KMS-11 (cell line): ENCODE measurements around the gene SPRY4.

ENCODE experiments used
- H2AFZ ChIP-seq: fragments of 200-600 bp; sonication (generic); 2 replicates; pipeline ENCODE4 v1.6.1; 2016; ENCODE audit warnings: antibody characterized with exemption, mixed run types, low read depth
- H3K27ac ChIP-seq: fragments of 200-600 bp; sonication (generic); 2 replicates; pipeline ENCODE4 v1.6.1; 2016; ENCODE audit warnings: mild to moderate bottlenecking, mixed run types
- H3K27me3 ChIP-seq: fragments of 200-600 bp; sonication (generic); 2 replicates; pipeline ENCODE4 v1.6.1; 2017; ENCODE audit warnings: mild to moderate bottlenecking, low read depth, mixed run types, moderate library complexity; ENCODE audit not compliant: insufficient read depth
- H3K36me3 ChIP-seq: fragments of 200-600 bp; sonication (generic); 2 replicates; pipeline ENCODE4 v1.6.1; 2017; ENCODE audit warnings: mild to moderate bottlenecking, mixed run types; ENCODE audit not compliant: insufficient read depth
- H3K4me1 ChIP-seq: fragments of 200-600 bp; sonication (generic); 2 replicates; pipeline ENCODE4 v1.6.1; 2016; ENCODE audit warnings: mild to moderate bottlenecking, low read depth, mixed run types; ENCODE audit not compliant: poor library complexity, severe bottlenecking
- H3K4me2 ChIP-seq: fragments of 200-600 bp; sonication (generic); 2 replicates; pipeline ENCODE4 v1.7.0; 2016; ENCODE audit warnings: mild to moderate bottlenecking, mixed run types
- H3K4me3 ChIP-seq: fragments of 200-600 bp; sonication (generic); IDR thresholded peaks from 2 replicates; pipeline ENCODE4 v1.6.1; 2017; ENCODE audit warnings: low read depth, low read length, mixed read lengths; ENCODE audit not compliant: insufficient read depth
- H3K79me2 ChIP-seq: fragments of 200-600 bp; sonication (generic); 2 replicates; pipeline ENCODE4 v1.6.1; 2016; ENCODE audit warnings: low read depth, mixed run types; ENCODE audit not compliant: insufficient read depth
- H3K9ac ChIP-seq: fragments of 200-600 bp; sonication (generic); 2 replicates; pipeline ENCODE4 v1.6.1; 2016; ENCODE audit warnings: mild to moderate bottlenecking, mixed run types
- H4K20me1 ChIP-seq: fragments of 200-600 bp; sonication (generic); 2 replicates; pipeline ENCODE4 v1.6.1; 2016; ENCODE audit warnings: mild to moderate bottlenecking, mixed run types; ENCODE audit not compliant: insufficient read depth
- TF ChIP-seq, protein P1 (sequence below): fragments of 200-600 bp; sonication (generic); conservative IDR thresholded peaks from 2 replicates; pipeline ENCODE4 v1.6.1; 2017; ENCODE audit warnings: low read depth, mild to moderate bottlenecking, antibody characterized with exemption, low read length, moderate library complexity, mixed read lengths

Gene SPRY4

DNA sequence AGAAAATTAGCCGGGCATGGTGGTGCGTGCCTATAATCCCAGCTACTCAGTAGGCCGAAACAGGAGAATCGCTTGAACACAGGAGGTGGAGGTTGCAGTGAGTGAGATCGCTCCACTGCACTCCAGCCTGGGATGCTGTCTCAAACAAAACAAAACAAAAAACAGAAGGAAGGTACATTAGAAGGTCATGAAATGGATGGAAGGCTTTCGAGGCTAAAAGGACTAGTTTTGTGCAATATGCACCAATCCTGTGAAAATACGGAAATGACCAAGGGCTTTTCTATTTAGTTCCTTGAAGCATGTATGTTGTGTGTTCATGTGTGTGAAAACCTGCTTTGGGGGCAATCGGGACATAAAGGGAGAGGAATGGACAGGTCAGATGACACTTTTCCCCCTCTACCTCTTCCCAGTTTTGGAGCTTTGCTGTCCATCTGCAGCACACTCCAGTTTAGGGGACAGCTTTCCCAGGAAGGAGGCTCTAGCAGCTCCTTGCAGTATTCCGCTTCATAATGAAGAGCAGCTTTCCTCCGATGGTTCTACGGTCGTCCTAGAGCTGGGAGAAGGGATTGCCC, 15.0 kb downstream of the SPRY4 start:
- Histone ChIP-seq H3K4me3 (no peak overlapping the region), H3K36me3 (no peaks in the 10 kb centered on the region), H3K27me3 (no peaks in the 10 kb centered on the region), H2AFZ (no peak overlapping the region), H3K27ac (no peak overlapping the region), H3K9ac (no peak overlapping the region), H3K4me1 (no peaks in the 10 kb centered on the region), H3K79me2 (no peaks in the 10 kb centered on the region), H3K4me2 (no peak overlapping the region), H4K20me1 (no peaks in the 10 kb centered on the region)
- TF ChIP-seq, protein P1, sequence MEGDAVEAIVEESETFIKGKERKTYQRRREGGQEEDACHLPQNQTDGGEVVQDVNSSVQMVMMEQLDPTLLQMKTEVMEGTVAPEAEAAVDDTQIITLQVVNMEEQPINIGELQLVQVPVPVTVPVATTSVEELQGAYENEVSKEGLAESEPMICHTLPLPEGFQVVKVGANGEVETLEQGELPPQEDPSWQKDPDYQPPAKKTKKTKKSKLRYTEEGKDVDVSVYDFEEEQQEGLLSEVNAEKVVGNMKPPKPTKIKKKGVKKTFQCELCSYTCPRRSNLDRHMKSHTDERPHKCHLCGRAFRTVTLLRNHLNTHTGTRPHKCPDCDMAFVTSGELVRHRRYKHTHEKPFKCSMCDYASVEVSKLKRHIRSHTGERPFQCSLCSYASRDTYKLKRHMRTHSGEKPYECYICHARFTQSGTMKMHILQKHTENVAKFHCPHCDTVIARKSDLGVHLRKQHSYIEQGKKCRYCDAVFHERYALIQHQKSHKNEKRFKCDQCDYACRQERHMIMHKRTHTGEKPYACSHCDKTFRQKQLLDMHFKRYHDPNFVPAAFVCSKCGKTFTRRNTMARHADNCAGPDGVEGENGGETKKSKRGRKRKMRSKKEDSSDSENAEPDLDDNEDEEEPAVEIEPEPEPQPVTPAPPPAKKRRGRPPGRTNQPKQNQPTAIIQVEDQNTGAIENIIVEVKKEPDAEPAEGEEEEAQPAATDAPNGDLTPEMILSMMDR: no peak

DNA sequence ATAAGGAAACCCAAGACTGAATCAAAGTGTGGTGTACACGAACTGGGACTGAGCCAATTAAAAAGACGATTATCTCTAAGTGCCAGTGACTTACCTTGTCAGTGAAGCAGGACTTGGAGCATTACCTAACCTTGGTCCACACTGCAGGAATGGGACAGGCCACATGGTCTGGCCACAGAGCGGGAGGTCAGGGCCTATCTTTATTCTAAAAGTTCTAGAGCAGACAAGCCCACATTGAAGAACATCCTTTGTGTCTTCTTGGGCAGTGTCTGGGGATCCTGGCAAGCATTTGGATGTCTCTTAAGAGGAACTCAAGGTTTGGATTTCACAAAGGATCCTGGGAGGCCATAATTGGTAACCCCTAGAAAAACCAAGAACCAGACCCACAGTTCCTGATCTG, 16.5 kb downstream of the SPRY4 start:
- Histone ChIP-seq H3K9ac (no peak overlapping the region), H3K4me3 (no peak overlapping the region), H3K79me2 (no peaks in the 10 kb centered on the region), H3K4me1 (no peaks in the 10 kb centered on the region), H3K36me3 (no peaks in the 10 kb centered on the region), H3K27me3 (no peaks in the 10 kb centered on the region), H3K4me2 (no peak overlapping the region), H2AFZ (no peak overlapping the region), H4K20me1 (no peaks in the 10 kb centered on the region), H3K27ac (no peak overlapping the region)
- TF ChIP-seq, protein P1: no peak

DNA sequence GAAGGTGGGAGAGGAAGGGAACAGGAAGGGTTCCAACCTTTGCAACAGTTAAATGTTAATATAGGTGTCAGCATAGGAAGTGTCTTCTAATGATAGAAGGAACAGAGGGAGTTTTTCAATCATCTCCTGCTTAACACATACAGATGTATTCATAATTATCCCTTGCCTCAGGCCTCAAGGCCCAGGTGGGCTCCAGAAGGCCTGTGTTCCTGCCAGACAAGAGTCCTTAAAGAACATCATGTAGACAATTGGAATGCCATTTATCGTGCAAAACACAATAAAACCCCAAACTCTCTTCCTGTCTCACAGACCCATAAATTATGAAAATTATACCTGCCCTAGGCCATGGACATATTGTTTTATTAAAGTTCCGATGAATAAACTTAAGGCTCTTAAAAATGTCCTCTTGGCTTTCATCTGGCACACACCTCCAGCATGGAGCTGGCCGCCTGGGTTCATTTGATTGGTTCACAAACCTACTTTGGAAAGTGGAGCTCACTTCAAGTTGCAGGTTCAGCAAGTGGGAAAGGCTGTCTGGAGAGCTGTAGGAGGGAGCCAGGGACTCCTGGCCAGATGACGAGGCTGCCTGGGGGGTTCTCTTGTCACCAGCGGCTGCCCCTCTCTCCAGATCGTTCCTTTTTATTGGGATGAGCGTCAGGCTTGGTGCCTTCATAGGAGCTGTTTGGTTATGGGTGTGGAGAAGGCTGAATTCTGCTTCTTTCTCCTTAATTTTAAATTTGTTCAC, 17.5 kb downstream of the SPRY4 start:
- H3K27ac ChIP-seq: no peak overlapping the region

DNA sequence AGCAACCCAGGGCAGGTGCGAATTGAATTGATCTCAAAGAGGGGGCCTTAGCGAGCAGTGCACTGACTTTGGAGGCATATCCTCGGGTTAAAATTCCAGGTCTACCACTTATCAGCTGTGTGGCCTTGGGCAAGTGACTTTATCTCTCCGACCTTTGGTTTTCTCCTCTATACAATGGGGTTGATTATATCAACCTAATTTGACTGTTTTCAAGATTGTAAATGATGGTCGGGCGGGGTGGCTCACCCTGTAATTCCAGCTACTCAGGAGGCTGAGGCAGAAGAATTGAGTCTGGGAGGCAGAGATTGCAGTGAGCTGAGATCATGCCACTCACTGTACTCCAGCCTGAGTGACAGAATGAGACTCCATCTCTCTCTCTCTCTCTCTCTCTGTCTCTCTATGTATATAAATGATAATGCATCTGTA, 18.7 kb downstream of the SPRY4 start:
- no peaks in the 10 kb centered on the region for H3K79me2 ChIP-seq
- TF ChIP-seq, protein P1: no peak
- no peak overlapping the region for H2AFZ ChIP-seq
- no peaks in the 10 kb centered on the region for H3K27me3 ChIP-seq
- H4K20me1 ChIP-seq: no peaks in the 10 kb centered on the region
- H3K9ac ChIP-seq: no peak overlapping the region
- no peak overlapping the region for H3K27ac ChIP-seq
- no peaks in the 10 kb centered on the region for H3K36me3 ChIP-seq
- no peaks in the 10 kb centered on the region for H3K4me1 ChIP-seq
- H3K4me3 ChIP-seq: no peak overlapping the region
- H3K4me2 ChIP-seq: no peak overlapping the region

More for the DNA sequence above, 17.5 kb downstream of the SPRY4 start:
- no peaks in the 10 kb centered on the region for H4K20me1 ChIP-seq
- H3K4me3 ChIP-seq: no peak overlapping the region
- no peaks in the 10 kb centered on the region for H3K36me3 ChIP-seq
- no peak overlapping the region for H3K4me2 ChIP-seq
- H3K9ac ChIP-seq: no peak overlapping the region
- TF ChIP-seq, protein P1: no peak
- H2AFZ ChIP-seq: no peak overlapping the region
- H3K27me3 ChIP-seq: no peaks in the 10 kb centered on the region
- no peaks in the 10 kb centered on the region for H3K79me2 ChIP-seq
- no peaks in the 10 kb centered on the region for H3K4me1 ChIP-seq
